Measurements from ENCODE around the gene EXOC8. TPM values are rescaled to one million over a fixed set of nuclear protein-coding genes. Genes with fewer than 3 reads are reported as not detected.

The EXOC8 gene
- total and polyA plus RNA-seq, 2 of the 8 experiments (the other 6 are each of a cell fraction or from before 2014, with no cell fraction given), result 2.0 to 9.8 TPM

GRCh38 chr1:231340328-231341013 lies 2.8 kb upstream of the EXOC8 start (continued):
- TF ChIP-seq CHD7 (IDR thresholded peaks at IDR 0.05; ENCODE audit: insufficient replicate concordance, low read length) (no peak), SP1 (IDR thresholded peaks at IDR 0.05; ENCODE audit: low read depth, low read length) (no peak), TAF1 (IDR thresholded peaks at IDR 0.05; ENCODE audit: low read depth, low read length) (no peak), ZNF274 (IDR thresholded peaks at IDR 0.05; ENCODE audit: borderline replicate concordance, extremely low read depth, low read length) (no peak), NRF1 (IDR thresholded peaks at IDR 0.05; ENCODE audit: low read depth, low read length) (no peak), KDM4A (IDR thresholded peaks at IDR 0.05; ENCODE audit: low read depth, low read length, severe bottlenecking) (no peak), PHF8 (conservative IDR thresholded peaks at IDR 0.05; ENCODE audit: low read depth, low read length) (no peak), USF2 (IDR thresholded peaks at IDR 0.05; ENCODE audit: low read length) (no peak), ASH2L (IDR thresholded peaks at IDR 0.05; ENCODE audit: low read length) (no peak), KDM1A (IDR thresholded peaks at IDR 0.05; ENCODE audit: borderline replicate concordance, low read length) (no peak)
